GM19463 (cell line): ENCODE measurements around the gene PIEZO2.

Experiments
- ATAC-seq: cut with Tn5 transposase; IDR thresholded peaks from one replicate; pipeline ENCODE4 v1.9.1; 2021; ENCODE audit warnings: mild to moderate bottlenecking, moderate library complexity; ENCODE audit not compliant: unreplicated experiment

Gene PIEZO2

DNA sequence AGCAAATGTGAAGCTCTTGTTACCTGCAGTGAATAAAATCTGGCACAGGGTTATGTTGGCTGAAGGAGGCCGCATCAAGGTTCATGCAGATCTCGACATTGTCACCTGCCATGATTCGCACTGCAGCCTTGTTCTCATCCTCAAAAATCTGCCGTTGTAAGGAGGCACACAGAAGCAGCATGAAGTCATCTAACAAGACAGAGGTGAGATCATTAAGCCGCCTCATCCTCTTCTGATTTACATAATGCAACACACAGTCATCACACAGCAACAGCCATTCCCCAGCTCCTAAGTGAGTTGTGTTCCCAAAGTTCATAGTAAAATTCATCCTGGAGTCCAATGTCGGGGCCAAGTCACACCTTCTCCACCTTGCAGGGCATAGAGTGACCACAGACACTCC, 391.4 kb downstream of the PIEZO2 start:
- ATAC-seq, result no peak

GRCh38 chr18:10757349-10757748, 392.0 kb downstream of the PIEZO2 start:
- no peak for ATAC-seq

GRCh38 chr18:10755855-10756254, 393.5 kb downstream of the PIEZO2 start:
- no peak for ATAC-seq

DNA sequence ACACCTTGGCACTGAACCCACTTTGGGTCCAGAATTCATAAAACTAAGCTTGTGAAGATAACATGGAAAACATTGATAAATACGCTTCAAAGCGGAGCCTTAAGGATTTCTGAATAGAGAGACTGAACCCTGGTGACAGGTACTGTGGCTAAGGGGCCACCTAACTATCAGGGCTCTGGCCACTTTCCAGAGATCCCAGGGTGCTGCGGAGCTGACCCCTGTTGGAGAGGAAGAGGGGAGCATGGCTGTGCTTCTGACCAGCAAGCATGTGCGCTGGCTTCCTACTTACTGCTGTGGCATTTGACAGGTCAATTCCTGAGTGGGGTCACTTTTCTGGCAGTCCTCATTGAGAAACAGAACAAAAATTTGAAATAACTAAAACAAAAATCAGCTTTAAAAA, 395.2 kb downstream of the PIEZO2 start:
- no peak for ATAC-seq

DNA sequence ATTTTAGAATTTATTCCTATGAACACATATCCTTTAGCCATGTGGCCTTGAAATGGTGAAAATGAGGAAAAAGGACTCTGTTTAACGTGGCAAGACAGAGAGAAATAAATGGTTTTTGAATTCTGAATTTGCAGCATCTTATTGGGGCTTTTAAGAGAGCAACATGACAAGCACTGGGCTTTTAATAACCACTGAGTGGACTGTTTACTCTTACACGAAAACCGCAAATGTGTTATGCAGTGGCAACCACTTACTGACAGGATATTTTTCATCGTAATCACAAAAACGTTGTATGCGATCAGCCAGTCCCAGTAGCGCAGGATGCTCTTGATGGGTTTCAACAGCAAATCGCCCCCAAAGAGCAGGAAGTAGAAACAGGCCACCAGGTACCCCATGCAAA, 397.0 kb downstream of the PIEZO2 start:
- ATAC-seq, result no peak

- no peak for ATAC-seq
Measured at GRCh38 chr18:10751653-10752052, 397.7 kb downstream of the PIEZO2 start.

DNA sequence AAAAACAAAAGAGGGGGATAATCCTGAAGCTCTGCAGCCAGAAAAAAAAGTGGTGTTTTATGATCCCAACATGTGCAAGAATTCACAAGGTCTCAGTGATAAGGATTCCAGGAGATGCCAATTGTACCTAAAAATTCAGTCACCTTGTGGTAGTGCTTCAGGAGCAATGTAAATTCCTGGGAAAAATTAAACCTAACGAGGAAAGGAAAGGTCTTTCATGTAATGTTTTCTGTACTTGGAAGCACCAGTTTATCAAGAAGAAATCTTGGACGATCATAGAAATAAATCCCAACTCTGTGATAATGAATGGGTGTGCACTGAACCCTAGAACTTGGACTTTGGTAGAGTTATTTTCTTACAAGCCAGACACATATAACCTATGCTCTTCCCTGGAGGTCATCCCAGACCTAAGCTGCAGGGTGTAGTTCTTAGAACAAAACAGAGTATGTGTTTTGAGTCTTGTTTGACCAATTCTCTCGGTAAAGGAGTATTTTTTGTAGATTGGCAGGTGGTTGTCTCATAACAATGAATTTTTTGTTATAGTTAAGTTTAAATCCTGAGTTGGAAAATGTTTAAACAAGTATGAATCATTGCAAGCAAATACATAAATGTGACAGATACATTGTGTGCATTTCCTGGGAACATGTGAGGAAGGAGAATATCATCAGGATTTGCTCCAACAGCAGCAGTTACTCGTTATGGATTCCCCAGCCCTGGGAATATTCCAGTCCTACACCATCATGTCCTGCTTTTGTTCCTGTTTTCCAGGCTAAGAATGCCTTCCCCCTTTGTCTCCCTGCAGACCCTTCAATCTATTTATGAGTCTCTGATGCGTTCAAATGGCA, 399.0 kb downstream of the PIEZO2 start:
- no peak for ATAC-seq

DNA sequence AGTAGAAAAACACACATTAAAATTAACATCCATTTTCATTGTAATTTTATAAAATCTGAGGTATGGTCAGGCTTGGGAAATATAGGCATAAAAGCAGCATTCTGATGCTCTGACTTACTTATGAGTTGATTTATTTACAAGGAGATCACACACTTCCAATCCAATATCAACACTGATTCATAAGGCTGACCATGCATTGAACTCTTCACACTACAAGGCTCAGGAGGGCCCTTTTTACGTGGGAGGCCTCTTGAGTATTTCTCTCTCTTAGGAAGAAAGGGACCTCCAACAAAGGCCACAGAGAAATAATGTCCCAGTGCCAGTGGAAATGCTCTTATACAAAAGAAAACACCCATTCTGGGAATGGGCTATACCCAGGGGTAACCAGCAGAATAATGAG, 400.7 kb downstream of the PIEZO2 start:
- ATAC-seq, result no peak

- ATAC-seq, result no peak
Measured at GRCh38 chr18:10745971-10746370, 403.4 kb downstream of the PIEZO2 start.

GRCh38 chr18:10745219-10745618, 404.1 kb downstream of the PIEZO2 start:
- ATAC-seq, result no peak

GRCh38 chr18:10743766-10744165, 405.6 kb downstream of the PIEZO2 start:
- no peak for ATAC-seq

GRCh38 chr18:10739152-10739551, 410.2 kb downstream of the PIEZO2 start:
- ATAC-seq, result no peak

- no peak for ATAC-seq
Measured at GRCh38 chr18:10736984-10737383, 412.4 kb downstream of the PIEZO2 start.

GRCh38 chr18:10732990-10733389, 416.4 kb downstream of the PIEZO2 start:
- ATAC-seq, result no peak

DNA sequence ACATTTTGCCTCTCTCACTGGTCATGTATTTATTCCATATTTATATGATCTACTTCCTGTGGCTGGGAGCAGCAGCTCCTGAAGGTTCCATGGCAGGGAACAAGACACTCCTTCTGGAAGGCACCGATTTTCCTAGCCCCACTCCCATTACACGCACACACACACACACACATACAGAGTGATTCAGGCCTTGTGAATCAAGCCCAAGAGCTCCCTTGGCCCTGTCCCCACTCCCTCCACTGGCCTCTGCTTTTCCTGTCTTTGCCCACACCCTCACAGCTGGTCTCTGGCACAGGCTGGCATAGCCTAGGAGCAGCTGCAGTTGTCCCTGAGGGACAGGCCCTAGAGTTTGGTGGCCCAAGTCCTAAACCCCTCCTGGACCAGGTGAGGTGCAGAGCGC, 421.9 kb downstream of the PIEZO2 start:
- ATAC-seq, result no peak

DNA sequence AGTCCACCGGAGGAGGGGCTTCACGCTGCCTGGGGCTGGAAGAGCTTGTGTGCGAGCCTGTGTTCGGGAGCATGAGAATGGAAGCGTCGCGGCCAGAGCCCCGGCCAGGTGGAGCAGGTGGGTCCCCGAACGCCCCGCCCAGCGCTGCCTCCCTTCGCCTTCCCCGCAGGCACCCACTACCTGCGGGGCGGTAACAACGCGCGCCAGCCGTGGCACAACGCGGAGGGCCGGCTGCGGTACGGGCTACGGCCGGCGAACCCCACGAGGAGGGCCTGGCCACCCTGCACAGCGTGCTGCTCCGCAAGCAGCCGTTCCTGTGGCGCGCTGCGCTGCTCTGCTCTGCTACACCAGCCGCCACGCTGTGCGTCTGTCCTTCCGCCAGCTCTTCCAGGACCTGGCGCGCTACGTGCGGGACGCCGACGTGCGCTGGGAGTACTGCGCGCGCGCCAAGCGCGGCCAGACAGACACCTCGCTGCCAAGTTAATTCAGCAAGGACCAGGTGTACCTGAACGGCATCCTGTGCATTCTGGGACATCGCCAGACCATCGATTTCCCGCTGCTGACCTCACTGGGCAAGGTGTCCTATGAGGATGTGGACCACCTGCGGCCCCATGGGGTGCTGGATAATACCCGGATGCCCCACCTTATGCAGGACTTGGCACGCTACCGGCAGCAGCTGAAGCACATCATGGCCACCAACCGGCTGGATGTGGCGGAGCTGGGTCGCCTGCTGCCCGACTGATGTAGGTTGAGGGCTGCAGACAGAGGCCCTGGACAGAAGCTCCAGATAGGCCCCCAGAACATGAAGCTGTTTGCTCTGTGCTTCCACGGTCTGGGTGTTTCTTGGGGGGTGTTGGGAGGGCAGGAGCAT, 422.9 kb downstream of the PIEZO2 start:
- no peak for ATAC-seq

DNA sequence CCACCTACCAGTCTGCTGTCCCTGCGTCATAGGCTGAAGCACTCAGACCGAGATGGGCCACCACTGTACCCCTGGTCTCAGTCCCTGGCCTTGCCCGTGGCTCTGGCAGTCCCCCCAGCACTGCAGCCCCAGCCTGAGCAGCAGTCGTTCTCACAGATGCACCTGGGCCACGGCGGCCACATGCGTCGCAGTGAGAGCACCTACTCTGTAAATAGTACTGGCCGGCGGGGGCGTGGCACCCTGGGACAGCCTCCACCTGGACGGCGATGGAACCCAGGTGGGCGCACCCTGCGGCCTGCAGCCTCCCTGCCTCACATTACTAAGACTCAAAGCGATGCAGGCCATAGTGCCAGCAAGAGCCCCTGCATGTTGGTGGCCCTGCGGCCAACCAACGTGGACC, 424.7 kb downstream of the PIEZO2 start:
- ATAC-seq, result no peak

DNA sequence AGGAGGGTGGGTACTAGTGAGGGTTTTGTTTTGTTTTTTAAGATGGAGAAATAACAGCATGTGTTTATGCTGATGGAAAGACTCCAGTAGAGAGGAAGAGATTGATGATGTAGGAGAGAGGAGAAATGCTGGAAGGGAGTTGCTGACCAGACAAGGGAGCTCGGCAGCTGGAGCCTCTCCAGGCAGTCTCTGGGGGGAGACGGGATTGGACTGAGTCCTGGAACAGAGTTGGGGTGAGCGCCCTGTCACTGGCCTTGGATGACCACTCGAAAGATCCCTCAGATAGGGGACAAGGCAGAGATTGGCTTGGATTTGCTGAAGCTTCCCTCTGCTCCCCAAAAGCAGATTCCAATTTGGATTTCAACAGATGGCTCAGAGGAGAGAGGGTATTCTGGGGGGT, 425.9 kb downstream of the PIEZO2 start:
- no peak for ATAC-seq

DNA sequence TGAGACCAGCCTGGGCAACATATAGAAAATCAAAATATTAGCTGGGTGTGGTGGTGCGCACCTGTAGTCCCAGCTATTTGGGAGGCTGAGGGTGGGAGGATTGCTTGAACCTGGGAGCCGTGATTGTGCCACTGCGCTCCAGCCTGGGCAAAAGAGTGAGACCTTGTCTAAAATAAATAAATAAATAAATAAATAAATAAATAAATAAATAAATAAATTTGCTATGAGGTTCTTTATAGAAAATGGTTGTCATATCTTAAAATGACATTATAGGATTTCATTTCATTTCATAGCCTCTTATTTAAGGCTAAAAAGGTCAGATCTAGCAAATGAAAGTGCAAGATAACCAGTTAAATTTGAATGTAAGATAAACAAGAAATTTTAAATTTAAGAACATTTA, 430.6 kb downstream of the PIEZO2 start:
- ATAC-seq, result no peak

GRCh38 chr18:10715791-10716190, 433.6 kb downstream of the PIEZO2 start:
- no peak for ATAC-seq

DNA sequence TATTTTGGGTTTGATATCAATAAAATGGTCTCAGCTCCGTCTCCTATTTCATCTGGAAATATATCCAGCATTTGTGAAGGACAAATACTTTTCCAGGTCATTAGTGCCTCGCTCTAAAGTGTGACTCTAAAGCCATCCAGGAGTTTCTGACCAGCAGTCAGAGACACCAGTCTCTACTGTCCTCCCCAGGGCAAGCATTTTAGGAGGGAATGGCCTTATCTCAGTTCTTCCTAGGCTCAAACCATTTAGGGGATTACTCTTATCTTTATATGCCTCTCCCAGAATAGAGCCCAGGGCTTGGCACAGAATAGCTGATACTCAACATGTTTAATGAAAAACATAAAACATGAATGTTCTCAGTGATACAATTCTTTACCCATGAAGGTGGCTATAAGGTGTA, 436.0 kb downstream of the PIEZO2 start:
- no peak for ATAC-seq

- no peak for ATAC-seq
Measured at GRCh38 chr18:10707294-10707693, 442.1 kb downstream of the PIEZO2 start.
